GM18502 (cell line): Measurements from ENCODE around the gene TUBB8B.
"Not testable (repeated sequence)": the region's sequence is repeated elsewhere in the genome, so short reads cannot be mapped to it uniquely, and the experiment has no call there.

Source experiments
- ATAC-seq: cut with Tn5 transposase; IDR thresholded peaks from one replicate; pipeline ENCODE4 v1.9.1; 2021; ENCODE audit warnings: mild to moderate bottlenecking; ENCODE audit not compliant: unreplicated experiment, poor library complexity

The TUBB8B gene

DNA sequence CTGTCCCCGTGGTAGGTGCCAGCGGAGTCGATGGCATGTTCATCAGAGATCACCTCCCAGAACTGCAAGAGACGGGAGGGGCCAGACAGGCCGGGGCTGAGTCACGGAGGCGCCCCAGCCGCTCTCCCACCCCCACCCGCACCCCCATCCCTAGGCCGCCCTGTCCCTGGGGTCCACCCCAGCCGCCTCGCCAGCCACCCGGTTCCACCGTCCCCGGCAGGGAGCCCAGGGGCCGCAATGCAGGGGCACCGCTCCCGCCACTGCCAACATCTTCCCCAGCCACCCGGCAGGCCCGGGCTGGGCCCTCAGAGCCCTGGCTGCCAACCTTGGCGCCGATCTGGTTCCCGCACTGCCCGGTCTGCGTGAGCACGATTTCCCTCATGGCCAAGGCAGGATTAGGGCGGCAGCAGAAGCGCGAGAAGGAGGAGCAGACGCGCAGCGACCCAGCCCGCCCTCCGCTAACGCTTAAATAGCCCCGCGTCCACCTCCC lies at the start of gene TUBB8B:
TUBB8B (minus strand) TSS at position 440 of the 490 bp plus-strand sequence; CDS start at position 382, 58 bp downstream.
- ATAC-seq: not testable (repeated sequence)

DNA sequence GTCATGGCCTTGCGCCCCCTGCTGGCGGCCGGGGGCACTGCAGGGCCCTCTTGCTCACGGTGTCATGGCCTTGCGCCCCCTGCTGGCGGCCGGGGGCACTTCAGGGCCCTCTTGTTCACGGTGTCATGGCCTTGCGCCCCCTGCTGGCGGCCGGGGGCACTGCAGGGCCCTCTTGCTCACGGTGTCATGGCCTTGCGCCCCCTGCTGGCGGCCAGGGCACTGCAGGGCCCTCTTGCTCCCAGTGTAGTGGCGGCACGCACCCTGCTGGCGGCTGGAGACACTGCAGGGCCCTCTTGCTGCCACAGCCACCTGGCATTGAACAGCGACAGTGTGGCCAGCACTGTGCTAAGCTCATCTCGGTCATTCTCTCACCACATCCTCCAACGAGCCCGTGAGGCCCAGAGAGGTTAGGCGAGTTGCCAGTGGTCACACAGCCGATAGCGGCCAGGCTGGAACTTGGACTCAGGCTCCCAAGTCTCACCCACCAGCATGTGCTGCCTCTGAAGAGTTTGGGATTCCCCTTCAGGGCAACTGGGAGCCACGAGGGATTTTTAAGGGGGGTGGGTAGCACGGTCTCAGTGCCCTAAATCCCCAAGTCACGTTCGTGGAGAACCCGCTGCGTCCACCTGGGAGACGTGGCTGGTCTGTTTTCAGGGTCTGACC lies 48.0 kb upstream of the TUBB8B start:
- ATAC-seq: peak; percentile 97

DNA sequence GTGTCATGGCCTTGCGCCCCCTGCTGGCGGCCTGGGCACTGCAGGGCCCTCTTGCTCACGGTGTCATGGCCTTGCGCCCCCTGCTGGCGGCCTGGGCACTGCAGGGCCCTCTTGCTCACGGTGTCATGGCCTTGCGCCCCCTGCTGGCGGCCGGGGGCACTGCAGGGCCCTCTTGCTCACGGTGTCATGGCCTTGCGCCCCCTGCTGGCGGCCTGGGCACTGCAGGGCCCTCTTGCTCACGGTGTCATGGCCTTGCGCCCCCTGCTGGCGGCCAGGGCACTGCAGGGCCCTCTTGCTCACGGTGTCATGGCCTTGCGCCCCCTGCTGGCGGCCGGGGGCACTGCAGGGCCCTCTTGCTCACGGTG lies 47.3 kb upstream of the TUBB8B start:
- ATAC-seq: not testable (repeated sequence)

DNA sequence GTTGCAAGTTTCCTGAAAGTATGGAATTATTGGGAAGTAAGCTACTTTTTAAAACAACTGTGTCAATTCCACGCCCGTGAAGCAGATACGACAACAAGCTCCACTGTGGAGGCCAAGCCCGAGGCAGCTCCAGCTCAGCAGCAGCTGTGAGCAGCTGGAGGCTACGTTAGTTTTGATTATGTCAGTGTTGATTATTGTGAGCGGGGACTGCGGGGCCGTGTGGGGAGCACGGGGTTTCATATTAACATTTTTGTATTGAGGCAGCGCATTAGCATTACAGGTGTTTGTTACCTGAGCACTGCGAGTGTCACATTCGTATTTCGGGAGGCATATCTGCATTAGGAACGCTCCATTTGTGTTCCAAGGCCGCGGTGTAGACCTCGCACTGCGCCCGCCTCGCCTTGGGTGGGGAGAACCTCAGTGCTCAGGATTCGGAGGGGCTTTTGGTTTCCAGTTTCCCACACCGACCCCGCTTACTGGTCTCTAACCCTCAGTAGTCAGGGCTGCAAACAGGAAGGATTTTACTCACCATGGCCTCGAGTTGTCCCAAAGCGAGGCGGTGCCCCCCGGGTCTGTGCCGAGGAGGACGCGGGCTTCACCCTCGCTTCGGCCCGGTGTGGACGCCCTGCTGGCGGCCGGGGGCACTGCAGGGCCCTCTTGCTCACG lies 46.8 kb upstream of the TUBB8B start:
- not testable (repeated sequence) for ATAC-seq

DNA sequence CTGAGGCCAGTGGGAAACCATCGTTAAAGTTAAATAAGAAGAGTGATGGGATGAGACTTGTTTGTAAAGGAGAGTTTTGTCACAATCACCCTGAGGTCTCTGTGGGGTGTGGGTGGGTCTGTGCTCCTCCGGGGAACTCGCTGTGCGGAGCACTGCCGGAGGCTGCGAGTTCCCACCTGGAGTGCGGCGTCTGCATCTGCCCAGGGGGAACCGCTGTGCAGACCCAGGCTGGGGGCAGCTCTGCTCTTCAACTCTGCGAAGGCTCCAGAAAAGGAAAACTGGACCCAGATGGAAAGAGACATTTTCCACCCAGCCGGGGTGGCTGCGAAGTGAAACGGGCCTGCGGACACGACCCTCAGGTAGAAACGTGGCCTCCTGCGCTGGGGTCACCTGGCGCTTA lies 46.2 kb upstream of the TUBB8B start:
- ATAC-seq: not testable (repeated sequence)

DNA sequence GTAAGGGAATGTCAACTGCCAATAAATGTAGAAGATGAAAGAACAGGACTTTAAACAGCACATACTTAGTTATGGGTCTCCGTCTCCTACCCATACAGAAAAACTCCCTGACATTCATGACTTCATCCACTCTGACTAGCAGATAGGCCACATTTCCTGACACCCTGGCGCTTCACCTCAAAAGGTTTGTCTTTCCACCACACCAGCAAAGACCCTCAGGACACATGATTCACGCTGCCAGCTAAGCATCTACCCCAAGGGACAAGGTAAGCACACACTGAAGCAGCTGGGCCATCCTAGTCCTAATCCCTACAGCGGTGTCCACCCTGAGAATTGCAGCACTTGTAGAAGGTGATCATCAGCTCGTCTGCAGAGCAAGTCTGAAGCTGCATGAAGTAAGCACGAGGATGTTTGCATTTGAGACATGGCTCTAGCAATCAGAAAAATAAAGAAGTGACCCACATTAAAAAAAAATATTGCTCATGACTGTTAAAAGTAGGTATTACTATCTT lies 44.5 kb upstream of the TUBB8B start:
- ATAC-seq: not testable (repeated sequence)

DNA sequence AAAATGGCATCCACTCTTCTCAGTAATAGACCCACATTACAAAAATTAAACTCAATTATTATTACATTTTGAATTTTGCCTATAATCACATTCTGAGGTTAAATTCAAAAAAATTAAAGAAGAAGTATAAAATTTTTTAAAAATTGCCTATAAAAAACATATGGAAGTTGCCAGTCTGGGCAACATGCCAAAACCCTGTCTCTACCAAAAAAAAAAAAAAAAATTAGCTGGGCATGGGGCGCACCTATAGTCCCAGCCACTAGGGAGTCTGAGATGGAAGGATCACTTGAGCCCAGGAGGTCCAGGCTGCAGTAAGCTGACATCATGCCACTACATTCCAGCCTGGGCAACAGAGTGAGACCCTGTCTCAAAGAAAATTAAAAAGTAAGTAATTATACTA lies 42.1 kb upstream of the TUBB8B start:
- ATAC-seq: not testable (repeated sequence)

DNA sequence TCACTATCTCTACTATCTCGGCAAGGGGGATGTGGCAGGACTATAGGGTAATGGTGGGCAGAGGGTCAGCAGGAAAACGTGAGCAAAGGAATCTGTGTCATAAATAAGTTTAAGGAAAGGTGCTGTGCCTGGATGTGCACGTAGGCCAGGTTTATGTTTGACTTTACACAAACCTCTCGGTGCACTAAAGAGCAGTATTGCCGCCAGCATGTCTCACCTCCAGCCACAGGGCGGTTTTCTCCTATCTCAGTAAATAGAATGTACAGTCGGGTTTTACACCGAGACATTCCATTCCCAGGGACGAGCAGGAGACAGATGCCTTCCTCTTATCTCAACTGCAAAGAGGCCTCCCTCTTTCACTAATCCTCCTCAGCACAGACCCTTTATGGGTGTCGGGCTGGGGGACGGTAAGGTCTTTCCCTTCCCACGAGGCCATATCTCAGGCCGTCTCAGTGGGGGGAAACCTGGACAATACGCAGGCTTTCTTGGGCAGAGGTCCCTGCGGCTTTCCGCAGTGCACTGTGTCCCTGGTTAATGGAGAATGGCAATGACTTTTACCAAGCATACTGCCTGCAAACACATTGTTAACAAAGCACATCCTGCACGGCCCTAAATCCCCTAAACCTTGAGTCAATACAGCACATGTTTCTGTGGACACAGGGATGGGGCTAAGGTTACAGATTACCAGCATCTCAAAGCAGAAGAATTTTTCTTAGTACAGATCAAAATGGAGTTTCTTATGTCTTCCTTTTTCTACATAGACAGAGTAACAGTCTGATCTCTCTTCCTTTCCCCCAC lies 41.2 kb upstream of the TUBB8B start:
- ATAC-seq: not testable (repeated sequence)

DNA sequence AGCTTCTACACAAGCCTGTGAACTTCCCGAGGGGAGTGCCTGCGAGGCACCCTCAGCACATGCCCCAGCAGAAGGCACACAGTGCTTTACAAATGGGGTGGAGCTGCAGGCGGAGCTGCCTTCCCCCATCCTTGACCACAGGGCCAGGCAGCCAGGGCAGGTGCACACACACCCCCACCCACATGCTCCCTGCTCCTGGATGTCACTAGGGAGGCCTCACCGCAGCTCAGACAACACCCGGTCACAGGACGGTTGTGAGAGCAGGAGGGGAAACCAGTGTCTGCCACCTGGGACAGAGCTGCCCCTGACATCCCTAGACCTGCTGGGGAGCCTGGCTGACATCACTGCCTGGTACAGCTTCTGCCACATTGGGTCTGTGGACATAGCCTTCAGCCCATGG lies 39.7 kb upstream of the TUBB8B start:
- ATAC-seq: not testable (repeated sequence)

DNA sequence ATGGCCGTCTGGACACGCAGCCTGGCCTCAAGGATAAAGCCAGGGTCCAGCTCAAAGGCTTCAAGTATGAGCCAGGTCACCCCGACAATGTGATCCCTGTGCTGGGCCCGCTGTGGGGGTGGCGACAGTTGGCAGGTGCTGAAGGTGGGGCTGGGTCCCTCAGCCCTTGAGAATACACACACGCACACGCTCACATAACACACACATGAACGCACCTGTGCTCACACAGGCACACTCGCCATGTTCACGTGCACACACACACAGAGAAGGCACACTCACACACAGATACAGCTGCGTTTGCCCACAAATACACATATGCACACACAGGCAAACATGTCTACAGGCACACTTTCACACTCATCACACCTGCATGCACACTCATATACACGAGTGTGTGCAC lies 35.4 kb upstream of the TUBB8B start:
- ATAC-seq: not testable (repeated sequence)

DNA sequence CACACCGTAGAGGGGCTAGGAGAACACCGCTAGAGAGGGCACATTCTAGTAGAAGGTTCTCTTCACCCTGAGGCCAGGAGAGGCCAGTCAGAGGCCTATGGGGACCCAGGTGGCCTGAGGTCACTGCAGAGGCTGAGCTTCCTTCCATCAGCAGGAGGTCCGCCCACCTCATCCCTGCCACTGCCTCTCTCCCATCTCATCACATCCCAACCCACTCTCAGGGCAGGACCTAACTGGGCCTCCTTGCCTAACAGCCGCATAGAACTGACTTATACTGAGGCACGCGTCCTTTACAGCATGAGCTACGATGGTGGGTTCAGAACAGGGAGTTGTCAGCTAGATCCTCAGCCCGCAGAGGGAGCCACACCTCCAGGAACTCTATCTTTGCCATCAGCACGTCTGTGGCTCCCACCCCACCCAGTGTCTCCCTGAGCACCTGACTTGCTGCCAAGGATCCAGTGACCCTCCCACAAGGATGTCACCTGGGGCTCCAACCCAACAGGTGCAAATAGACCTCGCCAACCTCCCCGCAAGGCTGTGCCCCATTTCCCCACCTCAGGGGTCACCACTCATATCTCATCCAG lies 33.3 kb upstream of the TUBB8B start:
- ATAC-seq: not testable (repeated sequence)

DNA sequence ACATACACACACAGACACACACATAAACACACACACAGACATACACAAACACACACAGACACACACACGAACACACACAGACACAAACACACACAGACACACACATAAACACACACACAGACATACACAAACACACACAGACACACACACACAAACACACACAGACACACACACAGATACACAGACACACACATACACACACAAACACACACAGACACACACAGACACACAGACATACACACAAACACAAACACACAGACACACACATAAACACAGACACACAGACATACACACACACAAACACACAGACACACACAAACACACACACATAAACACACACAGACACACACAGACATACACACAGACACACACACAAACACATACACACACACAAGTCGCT lies 31.5 kb upstream of the TUBB8B start:
- ATAC-seq: not testable (repeated sequence)

DNA sequence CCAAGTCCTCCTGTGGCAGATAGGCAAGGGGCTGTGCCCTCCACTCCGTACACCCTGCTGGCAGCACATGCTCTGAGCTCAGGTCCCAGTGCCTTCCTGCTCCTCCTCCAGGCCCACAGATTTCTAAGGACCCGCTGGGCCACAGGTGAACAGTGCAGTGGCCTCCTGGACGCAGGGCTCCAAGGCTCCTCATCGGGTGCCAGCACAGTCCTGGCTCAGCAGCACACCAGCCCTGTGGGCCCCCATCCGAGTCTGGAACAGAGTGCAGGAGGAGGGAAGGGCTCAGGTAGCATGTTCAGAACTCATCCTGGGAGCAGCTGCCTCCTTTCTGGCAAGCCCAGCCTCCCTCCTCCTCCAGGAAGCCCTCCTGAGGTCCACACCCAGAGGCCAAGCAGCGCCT lies 30.8 kb upstream of the TUBB8B start:
- not testable (repeated sequence) for ATAC-seq

DNA sequence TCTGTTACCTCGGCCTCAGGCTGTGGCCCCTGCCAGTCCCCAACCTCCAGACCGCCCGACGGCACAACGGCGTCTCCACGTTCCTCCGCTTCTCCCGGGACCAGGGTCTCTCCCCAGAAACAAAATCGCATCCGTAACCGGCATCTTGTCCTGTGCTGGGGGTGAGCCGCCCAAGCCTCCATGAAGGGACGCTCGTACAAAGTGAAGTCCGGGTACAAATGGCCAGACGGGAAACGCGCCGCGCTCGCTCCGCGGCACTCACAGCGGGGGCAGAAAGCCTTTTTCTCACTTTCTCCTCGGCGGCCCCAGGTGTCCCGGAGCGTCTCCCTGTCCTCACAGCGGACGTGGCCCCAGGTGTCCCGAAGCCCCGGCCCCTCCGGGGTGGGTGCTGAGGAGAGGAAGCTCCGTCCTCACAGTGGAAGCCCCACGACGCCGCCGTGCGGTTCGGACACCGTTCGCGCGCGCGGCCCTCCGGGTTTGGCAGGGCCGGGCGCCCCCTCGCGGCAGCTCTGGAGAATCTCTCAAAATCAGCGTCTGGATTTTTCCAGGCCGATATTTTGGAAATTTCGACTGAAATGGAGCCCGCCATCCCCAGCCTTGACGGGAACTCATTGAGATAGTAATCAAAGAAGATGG lies 26.2 kb upstream of the TUBB8B start:
- not testable (repeated sequence) for ATAC-seq

DNA sequence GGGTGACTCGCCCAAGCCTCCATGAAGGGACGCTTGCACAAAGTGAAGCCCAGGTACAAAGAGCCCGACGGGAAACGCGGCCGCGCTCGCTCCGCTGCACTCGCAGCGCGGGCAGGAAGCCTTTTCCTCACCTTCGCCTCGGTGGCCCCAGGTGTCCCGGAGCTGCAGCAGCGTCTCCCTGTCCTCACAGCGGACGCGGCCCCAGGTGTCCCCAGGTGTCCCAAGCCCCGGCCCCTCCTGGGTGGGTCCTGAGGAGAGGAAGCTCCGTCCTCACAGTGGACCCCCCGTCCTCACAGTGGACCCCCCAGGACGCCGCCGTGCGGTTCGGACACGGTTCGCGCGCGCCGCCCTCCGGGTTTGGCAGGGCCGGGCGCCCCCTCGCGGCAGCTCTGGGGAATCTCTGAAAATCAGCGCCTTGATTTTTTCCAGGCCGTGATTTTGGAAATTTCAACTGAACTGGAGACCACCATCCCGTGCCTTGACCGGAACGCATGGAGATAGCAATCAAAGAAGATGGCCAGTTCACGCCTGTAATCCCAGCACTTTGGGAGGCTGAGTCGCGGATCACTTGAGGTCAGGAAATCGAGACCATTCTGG lies 23.9 kb upstream of the TUBB8B start:
- not testable (repeated sequence) for ATAC-seq

DNA sequence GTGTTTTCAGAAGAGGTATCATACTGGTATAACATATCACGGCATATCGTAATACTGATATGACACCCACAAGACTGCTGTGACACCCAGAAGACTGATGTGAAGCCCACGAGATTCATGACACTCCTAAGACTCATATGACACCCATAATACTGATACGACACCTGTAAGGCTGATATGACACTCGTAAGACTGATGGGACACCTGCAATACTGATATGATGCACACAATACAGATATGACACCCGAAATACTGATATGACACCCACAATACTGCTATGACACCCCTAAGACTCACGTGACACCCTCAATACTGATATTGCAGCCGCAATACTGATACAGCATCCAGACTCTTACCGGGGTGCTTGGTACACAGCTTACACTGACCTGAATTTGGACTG lies 18.3 kb upstream of the TUBB8B start:
- ATAC-seq: not testable (repeated sequence)

DNA sequence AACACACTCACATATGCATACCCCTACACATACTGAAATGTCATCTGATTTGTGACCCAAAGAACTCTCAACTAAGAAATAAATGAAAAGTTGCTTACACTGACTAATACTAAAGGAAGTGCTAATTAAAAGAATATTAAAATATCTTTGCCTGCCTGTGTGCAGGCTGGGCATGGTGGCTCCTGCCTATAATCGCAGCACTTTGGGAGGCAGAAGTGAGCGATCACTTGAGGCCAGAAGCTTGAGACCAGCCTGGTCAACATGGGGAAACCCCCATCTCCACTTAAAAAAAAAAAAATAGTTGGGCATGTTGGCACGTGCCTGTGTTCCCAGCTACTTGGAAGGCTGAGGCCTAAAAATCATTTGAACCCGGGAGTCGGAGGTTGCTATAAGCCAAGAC lies 14.9 kb upstream of the TUBB8B start:
- not testable (repeated sequence) for ATAC-seq

DNA sequence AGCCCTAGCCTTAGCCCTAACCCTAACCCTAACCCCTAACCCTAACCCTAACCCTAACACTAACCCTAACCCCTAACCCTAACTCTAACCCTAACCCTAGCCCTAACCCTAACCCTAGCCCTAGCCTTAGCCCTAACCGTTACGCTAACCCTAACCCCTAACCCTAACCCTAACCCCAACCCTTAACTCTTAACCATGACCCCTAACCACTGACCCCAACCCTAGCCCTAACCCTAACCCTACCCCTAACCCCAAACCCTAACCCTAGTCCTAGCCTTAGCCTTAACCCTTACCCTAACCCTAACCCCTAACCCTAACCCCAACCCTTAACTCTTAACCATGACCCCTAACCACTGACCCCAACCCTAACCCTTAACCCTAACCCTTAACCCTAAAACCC lies 14.2 kb upstream of the TUBB8B start:
- not testable (repeated sequence) for ATAC-seq

DNA sequence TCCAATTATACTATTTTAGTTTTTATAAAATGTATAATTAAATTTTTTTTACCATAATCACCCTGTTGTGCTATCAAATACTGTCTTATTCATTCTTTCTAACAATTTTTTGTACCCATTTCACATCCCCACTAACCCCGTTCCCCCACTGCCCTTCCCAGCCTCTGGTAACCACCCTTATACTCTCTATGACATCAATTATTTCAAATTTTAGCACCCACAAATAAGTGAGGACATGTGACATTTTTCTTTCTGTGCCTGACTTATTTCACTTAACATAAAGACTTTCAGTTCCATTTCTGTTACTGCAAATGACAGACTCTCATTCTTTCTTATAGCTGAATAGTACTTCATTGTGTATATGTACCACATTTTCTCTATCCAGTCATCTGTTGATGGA lies 5.0 kb upstream of the TUBB8B start:
- not testable (repeated sequence) for ATAC-seq
